ENCODE results near the gene LSM14A.
A peak's percentile ranks its signal among the peaks of the same experiment; 100 is the strongest.
"Not testable (repeated sequence)": the region's sequence is repeated elsewhere in the genome, so short reads cannot be mapped to it uniquely, and the experiment has no call there.

LSM14A gene

DNA sequence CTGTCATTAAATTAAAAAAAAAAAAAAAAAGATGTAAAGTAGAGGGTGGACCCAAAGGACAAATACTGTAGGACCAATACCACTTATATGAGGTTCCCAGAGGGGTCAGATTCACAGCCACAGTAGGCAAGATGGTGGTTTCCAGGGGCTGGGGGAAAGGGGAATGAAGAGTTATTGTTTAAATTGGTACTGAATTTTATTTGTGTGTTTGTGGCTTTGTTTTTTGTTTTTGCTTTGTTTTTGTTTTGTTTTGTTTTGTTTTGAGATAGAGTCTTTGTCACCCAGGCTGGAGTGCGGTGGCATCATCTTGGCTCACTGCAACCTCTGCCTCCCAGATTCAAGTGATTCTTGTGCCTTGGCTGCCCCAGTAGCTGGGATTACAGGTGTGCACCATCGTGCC lies 17.9 kb upstream of the LSM14A start:
- Histone ChIP-seq H3K27me3 (ENCODE audit: insufficient read depth, poor library complexity, severe bottlenecking) (no peaks in the 10 kb centered on the region), H3K27ac (replicated peaks) (no peak overlapping the region), H3K4me3 (replicated peaks; ENCODE audit: insufficient read depth, low read length) (no peak overlapping the region)
- no peak for DNase-seq (ENCODE audit: low read depth in 1 of 2, low spot score in 1 of 2)
- TF ChIP-seq GABPA (IDR thresholded peaks at IDR 0.05; ENCODE audit: low read depth) (no peak), POLR2AphosphoS5 (IDR thresholded peaks at IDR 0.05; ENCODE audit: low read depth) (no peak), SPI1 (IDR thresholded peaks at IDR 0.05; ENCODE audit: borderline replicate concordance, low read depth) (no peak)
- TF ChIP-seq, protein P1, sequence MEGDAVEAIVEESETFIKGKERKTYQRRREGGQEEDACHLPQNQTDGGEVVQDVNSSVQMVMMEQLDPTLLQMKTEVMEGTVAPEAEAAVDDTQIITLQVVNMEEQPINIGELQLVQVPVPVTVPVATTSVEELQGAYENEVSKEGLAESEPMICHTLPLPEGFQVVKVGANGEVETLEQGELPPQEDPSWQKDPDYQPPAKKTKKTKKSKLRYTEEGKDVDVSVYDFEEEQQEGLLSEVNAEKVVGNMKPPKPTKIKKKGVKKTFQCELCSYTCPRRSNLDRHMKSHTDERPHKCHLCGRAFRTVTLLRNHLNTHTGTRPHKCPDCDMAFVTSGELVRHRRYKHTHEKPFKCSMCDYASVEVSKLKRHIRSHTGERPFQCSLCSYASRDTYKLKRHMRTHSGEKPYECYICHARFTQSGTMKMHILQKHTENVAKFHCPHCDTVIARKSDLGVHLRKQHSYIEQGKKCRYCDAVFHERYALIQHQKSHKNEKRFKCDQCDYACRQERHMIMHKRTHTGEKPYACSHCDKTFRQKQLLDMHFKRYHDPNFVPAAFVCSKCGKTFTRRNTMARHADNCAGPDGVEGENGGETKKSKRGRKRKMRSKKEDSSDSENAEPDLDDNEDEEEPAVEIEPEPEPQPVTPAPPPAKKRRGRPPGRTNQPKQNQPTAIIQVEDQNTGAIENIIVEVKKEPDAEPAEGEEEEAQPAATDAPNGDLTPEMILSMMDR (IDR thresholded peaks at IDR 0.05; ENCODE audit: insufficient read depth, low read length): no peak
- TF ChIP-seq, protein P2, sequence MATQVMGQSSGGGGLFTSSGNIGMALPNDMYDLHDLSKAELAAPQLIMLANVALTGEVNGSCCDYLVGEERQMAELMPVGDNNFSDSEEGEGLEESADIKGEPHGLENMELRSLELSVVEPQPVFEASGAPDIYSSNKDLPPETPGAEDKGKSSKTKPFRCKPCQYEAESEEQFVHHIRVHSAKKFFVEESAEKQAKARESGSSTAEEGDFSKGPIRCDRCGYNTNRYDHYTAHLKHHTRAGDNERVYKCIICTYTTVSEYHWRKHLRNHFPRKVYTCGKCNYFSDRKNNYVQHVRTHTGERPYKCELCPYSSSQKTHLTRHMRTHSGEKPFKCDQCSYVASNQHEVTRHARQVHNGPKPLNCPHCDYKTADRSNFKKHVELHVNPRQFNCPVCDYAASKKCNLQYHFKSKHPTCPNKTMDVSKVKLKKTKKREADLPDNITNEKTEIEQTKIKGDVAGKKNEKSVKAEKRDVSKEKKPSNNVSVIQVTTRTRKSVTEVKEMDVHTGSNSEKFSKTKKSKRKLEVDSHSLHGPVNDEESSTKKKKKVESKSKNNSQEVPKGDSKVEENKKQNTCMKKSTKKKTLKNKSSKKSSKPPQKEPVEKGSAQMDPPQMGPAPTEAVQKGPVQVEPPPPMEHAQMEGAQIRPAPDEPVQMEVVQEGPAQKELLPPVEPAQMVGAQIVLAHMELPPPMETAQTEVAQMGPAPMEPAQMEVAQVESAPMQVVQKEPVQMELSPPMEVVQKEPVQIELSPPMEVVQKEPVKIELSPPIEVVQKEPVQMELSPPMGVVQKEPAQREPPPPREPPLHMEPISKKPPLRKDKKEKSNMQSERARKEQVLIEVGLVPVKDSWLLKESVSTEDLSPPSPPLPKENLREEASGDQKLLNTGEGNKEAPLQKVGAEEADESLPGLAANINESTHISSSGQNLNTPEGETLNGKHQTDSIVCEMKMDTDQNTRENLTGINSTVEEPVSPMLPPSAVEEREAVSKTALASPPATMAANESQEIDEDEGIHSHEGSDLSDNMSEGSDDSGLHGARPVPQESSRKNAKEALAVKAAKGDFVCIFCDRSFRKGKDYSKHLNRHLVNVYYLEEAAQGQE (IDR thresholded peaks at IDR 0.05; ENCODE audit: insufficient replicate concordance, low read depth): no peak

DNA sequence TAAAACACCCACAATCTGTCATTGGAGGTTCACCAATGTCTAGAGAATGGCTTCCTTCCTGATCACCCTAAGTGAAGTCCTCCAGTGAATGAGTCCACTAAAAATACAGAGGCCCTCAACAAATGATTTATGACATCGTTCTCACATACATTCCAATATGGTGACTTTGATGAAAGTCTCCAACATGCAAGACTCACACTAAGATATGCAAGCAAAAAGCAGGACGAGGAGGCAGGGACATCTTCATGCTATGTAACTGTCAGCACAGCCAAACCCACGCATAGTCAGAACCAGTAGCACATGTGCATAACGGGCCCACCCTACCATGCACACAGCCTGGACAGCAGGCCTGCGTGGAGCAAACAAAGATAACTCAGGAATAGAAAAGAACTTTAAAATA lies 16.6 kb upstream of the LSM14A start:
- Histone ChIP-seq H3K27ac (replicated peaks) (no peak overlapping the region), H3K4me3 (replicated peaks; ENCODE audit: insufficient read depth, low read length) (no peak overlapping the region), H3K27me3 (ENCODE audit: insufficient read depth, poor library complexity, severe bottlenecking) (no peaks in the 10 kb centered on the region)
- no peak for DNase-seq (ENCODE audit: low read depth in 1 of 2, low spot score in 1 of 2)
- TF ChIP-seq GABPA (IDR thresholded peaks at IDR 0.05; ENCODE audit: low read depth): no peak
- TF ChIP-seq, protein P2 (IDR thresholded peaks at IDR 0.05; ENCODE audit: insufficient replicate concordance, low read depth): no peak
- TF ChIP-seq, protein P1 (IDR thresholded peaks at IDR 0.05; ENCODE audit: insufficient read depth, low read length): no peak

DNA sequence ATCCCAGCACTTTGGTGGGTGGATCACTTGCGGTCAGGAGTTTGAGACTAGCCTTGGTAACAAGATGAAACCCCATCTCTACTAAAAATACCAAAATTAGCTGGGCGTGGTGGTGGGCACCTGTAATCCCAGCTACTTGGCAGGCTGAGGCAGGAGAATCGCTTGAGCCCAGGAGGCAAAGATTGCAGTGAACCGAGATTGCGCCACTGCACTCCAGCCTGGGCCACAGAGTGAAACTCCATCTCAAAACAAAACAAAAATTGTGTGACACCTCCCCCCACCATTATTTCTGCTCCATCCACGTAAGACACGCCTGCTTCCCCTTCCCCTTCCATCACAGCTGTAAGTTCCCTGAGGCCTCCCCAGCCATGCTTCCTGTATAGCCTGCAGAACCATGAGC lies 13.3 kb upstream of the LSM14A start:
- H3K27ac ChIP-seq (replicated peaks); H3K27me3 ChIP-seq (ENCODE audit: insufficient read depth, poor library complexity, severe bottlenecking); H3K4me3 ChIP-seq (replicated peaks; ENCODE audit: insufficient read depth, low read length): not testable (repeated sequence)
- DNase-seq (ENCODE audit: low read depth in 1 of 2, low spot score in 1 of 2): peak in 1 of 2 experiments; percentile 12

DNA sequence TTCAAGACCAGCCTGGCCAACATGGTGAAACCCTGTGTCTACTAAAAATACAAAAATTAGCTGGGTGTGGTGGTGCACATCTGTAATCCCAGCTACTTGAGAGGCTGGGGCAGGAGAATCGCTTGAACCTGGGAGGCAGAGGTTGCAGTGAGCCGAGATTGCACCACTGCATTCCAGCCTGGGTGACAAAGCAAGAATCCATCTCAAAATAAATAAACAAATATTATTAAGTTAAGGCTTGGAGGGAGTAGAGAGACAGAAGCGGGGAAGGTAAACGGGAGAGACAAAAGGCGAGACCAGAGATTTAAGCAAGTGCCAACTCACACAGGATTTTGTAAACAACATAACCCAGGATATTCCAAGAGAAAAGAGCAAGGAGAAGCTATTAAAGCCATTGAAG lies 12.8 kb upstream of the LSM14A start:
- not testable (repeated sequence) for DNase-seq (ENCODE audit: low read depth in 1 of 2, low spot score in 1 of 2); H3K27me3 ChIP-seq (ENCODE audit: insufficient read depth, poor library complexity, severe bottlenecking); H3K4me3 ChIP-seq (replicated peaks; ENCODE audit: insufficient read depth, low read length); H3K27ac ChIP-seq (replicated peaks)

DNA sequence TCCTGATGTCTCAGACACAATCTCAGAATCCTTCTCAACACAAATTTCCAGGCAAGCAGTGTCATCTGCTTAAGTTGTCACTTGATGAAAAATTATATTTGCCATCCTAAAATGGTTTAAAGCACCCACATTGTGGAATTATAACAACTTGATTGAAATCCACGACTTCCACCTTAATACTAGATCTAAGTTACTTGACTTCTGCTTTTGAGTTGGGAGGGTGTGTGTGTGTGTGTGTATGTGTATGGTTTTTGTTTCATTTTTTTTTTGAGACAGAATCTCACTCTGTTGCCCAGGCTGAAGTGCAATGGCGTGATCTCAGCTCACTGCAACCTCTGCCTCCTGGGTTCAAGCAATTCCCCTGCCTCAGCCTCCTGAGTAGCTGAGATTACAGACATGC lies 10.4 kb upstream of the LSM14A start:
- DNase-seq (ENCODE audit: low read depth in 1 of 2, low spot score in 1 of 2); H3K27me3 ChIP-seq (ENCODE audit: insufficient read depth, poor library complexity, severe bottlenecking); H3K4me3 ChIP-seq (replicated peaks; ENCODE audit: insufficient read depth, low read length); H3K27ac ChIP-seq (replicated peaks): not testable (repeated sequence)
- TF ChIP-seq SPI1 (IDR thresholded peaks at IDR 0.05; ENCODE audit: borderline replicate concordance, low read depth): peak; percentile 60
